HFFc6 (cell line): ENCODE data around the gene DIP2B. TPM values are rescaled to one million over a fixed set of nuclear protein-coding genes. Genes with fewer than 3 reads are reported as not detected.

Experiments
- DNase-seq: peaks from one replicate; pipeline ENCODE4 v3.0.0-alpha.2; 2018
- H3K27ac Mint-ChIP-seq: 2 replicates; pipeline ENCODE4 v1.8.0; 2020; ENCODE audit warnings: mild to moderate bottlenecking, mixed read lengths
- H3K27me3 Mint-ChIP-seq: 2 replicates; pipeline ENCODE4 v1.8.0; 2021; ENCODE audit warnings: mild to moderate bottlenecking, moderate library complexity, mixed read lengths; ENCODE audit not compliant: insufficient read depth
- H3K36me3 Mint-ChIP-seq: 2 replicates; pipeline ENCODE4 v1.8.0; 2021; ENCODE audit warnings: low read depth, mixed read lengths
- H3K4me1 Mint-ChIP-seq: 2 replicates; pipeline ENCODE4 v1.8.0; 2020; ENCODE audit warnings: low read depth, mixed read lengths
- H3K4me3 Mint-ChIP-seq: 2 replicates; pipeline ENCODE4 v1.8.0; 2020; ENCODE audit warnings: mild to moderate bottlenecking, moderate library complexity, mixed read lengths
- H3K9me3 Mint-ChIP-seq: 2 replicates; pipeline ENCODE4 v1.8.0; 2020; ENCODE audit warnings: mild to moderate bottlenecking, mixed read lengths
- total RNA-seq, 6 experiments: library from RNA; stranded (reverse); fragmentation: NEBNext Ultra II Directional; extraction: Animal tissue kit (Norgen Biotek cat#: 25700); gene quantifications; 2 replicates in 1 of 6; 3 replicates in 5 of 6; pipeline ENCODE4 v1.2.3, GENCODE V29; 2021
- TF ChIP-seq, protein P1 (sequence below): fragments of 200-600 bp; sonication (generic); IDR thresholded peaks from 2 replicates; pipeline ENCODE4 v1.5.0; 2021; ENCODE audit warnings: antibody characterized with exemption, mild to moderate bottlenecking

Gene DIP2B
- total RNA-seq, 6 experiments from 2014 or later = 17.4 to 24.7 (median 20.6) TPM

GRCh38 chr12:50771409-50771808 is 266.6 kb downstream of the DIP2B start:
- H3K4me3 Mint-ChIP-seq = no peak overlapping the region
- TF ChIP-seq, protein P1, sequence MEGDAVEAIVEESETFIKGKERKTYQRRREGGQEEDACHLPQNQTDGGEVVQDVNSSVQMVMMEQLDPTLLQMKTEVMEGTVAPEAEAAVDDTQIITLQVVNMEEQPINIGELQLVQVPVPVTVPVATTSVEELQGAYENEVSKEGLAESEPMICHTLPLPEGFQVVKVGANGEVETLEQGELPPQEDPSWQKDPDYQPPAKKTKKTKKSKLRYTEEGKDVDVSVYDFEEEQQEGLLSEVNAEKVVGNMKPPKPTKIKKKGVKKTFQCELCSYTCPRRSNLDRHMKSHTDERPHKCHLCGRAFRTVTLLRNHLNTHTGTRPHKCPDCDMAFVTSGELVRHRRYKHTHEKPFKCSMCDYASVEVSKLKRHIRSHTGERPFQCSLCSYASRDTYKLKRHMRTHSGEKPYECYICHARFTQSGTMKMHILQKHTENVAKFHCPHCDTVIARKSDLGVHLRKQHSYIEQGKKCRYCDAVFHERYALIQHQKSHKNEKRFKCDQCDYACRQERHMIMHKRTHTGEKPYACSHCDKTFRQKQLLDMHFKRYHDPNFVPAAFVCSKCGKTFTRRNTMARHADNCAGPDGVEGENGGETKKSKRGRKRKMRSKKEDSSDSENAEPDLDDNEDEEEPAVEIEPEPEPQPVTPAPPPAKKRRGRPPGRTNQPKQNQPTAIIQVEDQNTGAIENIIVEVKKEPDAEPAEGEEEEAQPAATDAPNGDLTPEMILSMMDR = no peak

GRCh38 chr12:50772470-50772869 is 267.7 kb downstream of the DIP2B start:
- no peaks in the 10 kb centered on the region for H3K9me3 Mint-ChIP-seq
- peaks cover 11% of the 10 kb centered on the region; the same call in 1 of the 2 replicates for H3K4me1 Mint-ChIP-seq
- no peak overlapping the region for H3K27ac Mint-ChIP-seq

More at GRCh38 chr12:50771409-50771808, 266.6 kb downstream of the DIP2B start:
- Mint-ChIP-seq H3K4me1 (peaks cover 16% of the 10 kb centered on the region; the same call in 1 of the 2 replicates), H3K27me3 (no peaks in the 10 kb centered on the region; the same call in 1 of the 2 replicates), H3K36me3 (peaks cover 15% of the 10 kb centered on the region), H3K27ac (no peak overlapping the region), H3K9me3 (no peaks in the 10 kb centered on the region)
- DNase-seq = no peak

DNA sequence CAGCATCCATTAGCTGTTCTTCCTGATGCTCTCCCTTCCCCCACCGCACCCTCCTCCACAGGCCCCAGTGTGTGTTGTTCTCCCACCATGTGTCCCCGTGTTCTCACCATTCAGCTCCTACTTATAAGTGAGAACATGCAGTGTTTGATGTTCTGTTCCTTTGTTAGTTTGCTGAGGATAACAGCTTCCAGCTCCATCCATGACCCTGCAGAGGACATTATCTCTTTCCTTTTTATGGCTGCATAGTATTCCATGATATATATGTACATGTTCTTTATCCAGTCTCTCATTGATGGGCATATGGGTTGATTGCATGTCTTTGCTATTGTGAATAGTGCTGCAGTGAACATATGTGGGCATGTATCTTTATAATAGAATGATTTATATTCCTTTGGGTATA is 268.1 kb downstream of the DIP2B start:
- Mint-ChIP-seq H3K27ac (no peak overlapping the region), H3K27me3 (no peaks in the 10 kb centered on the region; the same call in 1 of the 2 replicates), H3K9me3 (no peaks in the 10 kb centered on the region), H3K4me1 (peaks cover 11% of the 10 kb centered on the region; the same call in 1 of the 2 replicates), H3K4me3 (no peak overlapping the region), H3K36me3 (peaks cover 15% of the 10 kb centered on the region)
- TF ChIP-seq, protein P1 = no peak
- no peak for DNase-seq

More at GRCh38 chr12:50772470-50772869, 267.7 kb downstream of the DIP2B start:
- peaks cover 15% of the 10 kb centered on the region for H3K36me3 Mint-ChIP-seq
- no peaks in the 10 kb centered on the region; the same call in 1 of the 2 replicates for H3K27me3 Mint-ChIP-seq
- H3K4me3 Mint-ChIP-seq = no peak overlapping the region
- no peak for DNase-seq
- TF ChIP-seq, protein P1 = no peak

- Mint-ChIP-seq H3K27me3 (no peaks in the 10 kb centered on the region; the same call in 1 of the 2 replicates), H3K27ac (no peak overlapping the region), H3K4me3 (no peak overlapping the region), H3K36me3 (peaks cover 20% of the 10 kb centered on the region), H3K9me3 (no peaks in the 10 kb centered on the region), H3K4me1 (no peaks in the 10 kb centered on the region)
- DNase-seq = no peak
- TF ChIP-seq, protein P1 = no peak
Measured at GRCh38 chr12:50775251-50775650, 270.5 kb downstream of the DIP2B start.

GRCh38 chr12:50776749-50777728 is 272.3 kb downstream of the DIP2B start:
- Mint-ChIP-seq H3K4me3 (no peak overlapping the region), H3K9me3 (no peaks in the 10 kb centered on the region), H3K27ac (no peak overlapping the region), H3K36me3 (peaks cover 13% of the 10 kb centered on the region), H3K4me1 (no peaks in the 10 kb centered on the region), H3K27me3 (no peaks in the 10 kb centered on the region; the same call in 1 of the 2 replicates)
- TF ChIP-seq, protein P1 = no peak
- no peak for DNase-seq
